Measurements from ENCODE around the gene SLC25A34.
"Not testable (repeated sequence)": the region's sequence is repeated elsewhere in the genome, so short reads cannot be mapped to it uniquely, and the experiment has no call there.

SLC25A34 gene

DNA sequence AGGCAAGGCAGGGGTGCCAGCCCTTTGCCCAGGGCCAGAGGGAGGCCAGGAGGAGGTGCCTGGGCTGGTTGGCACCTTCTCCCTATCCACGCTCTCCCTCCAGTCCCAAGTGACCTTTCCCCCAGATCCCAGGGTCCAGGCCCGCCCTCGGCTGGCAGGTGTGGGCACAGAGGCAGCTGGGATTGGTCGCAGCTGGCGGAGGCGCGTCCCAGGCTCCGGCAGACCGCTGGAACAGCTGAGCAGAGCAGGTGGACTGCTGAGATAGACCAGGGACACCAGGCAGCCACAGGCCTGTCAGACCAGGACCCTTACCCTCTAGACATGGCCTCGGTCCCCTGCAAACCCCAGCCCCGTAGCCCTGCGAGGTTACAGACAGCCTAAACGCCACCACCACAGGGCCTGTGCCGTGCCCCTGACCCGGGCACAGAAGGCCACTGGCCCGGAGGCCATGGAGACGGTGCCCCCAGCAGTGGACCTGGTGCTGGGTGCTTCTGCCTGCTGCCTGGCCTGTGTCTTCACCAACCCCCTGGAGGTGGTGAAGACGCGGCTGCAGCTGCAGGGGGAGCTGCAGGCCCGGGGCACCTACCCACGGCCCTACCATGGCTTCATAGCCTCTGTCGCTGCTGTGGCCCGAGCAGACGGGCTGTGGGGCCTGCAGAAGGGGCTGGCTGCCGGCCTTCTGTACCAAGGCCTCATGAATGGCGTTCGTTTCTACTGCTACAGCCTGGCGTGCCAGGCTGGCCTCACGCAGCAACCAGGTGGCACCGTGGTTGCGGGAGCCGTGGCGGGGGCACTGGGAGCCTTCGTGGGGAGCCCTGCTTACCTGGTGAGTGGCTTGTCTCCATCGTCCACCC lies at the start of gene SLC25A34:
SLC25A34 (plus strand) TSS at position 221 of the 854 bp plus-strand sequence; CDS start at position 449, 228 bp downstream.
- in situ Hi-C loops (cut with MboI; ENCODE audit: low sequenced_read_pairs) = no loop called here

DNA sequence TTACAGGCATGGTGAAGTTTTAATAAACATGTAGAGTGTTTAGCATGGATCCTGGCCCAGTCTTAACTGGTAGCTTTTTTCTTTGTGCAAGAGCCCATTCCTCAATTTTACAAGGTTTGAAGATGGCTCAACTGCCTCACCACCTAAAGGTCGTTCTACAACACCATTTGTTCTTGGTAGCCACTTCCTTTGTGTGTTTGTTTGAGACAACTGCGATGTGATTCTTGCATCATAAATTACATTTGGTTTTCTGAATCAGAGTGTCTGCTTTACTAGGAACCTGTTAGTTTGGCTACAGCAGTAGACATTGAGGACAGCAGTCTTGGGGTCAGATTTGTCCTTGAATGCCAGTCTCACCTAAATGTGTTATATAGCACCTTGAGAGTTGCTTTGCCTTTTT lies 48.6 kb upstream of the SLC25A34 start:
- in situ Hi-C loops (cut with MboI; ENCODE audit: low sequenced_read_pairs) = no loop called here

DNA sequence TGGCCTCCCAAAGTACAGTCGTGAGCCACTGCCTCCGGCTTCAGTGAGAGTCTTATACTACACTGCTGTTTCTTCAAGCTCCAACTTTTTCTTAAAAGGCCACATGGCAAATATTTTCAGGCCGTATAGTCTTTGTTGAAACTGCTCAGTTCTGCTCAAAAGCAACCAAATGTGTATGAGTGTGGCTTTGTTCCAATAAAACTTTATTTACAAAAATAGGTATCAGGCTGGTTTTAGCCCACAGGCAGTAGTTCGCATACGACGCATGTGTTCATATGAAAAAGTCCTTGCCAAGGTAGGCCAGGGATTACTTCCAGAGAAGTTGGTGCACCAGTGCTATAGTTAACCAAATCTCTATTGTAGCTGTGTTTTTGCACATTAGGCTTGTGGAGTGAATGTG lies 45.7 kb upstream of the SLC25A34 start:
- in situ Hi-C loops (cut with MboI; ENCODE audit: low sequenced_read_pairs) = no loop called here

GRCh38 chr1:15691434-15692032 lies 44.5 kb upstream of the SLC25A34 start:
- in situ Hi-C loops (cut with MboI; ENCODE audit: low sequenced_read_pairs) = no loop called here

DNA sequence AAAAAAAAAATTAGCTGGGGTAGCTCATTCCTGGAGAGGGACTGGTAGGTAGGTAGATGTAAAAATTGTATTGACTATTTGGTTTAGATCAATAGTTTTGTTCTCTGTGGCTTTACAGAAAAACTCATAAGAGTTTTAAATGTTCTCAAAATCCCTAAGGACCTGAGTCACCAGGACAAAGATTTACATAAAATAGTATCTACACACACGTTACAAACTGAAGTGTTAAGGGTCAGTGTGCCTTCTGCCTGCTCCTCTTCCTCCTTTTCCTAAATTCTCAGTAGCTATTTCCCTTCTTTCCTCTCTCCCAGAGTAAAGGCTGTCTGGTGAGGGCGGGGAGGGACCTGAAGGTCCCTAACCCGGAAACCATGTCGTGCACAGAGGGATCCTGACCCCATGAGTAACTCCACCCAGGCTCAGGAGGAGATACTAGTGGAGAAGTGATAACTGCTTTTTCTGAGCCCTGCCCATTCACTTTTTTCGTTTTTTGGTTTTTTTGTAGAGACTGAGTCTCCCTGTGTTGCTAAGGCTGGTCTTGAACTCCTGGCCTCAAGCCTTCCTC lies 43.9 kb upstream of the SLC25A34 start:
- in situ Hi-C loops (cut with MboI; ENCODE audit: low sequenced_read_pairs) = no loop called here

DNA sequence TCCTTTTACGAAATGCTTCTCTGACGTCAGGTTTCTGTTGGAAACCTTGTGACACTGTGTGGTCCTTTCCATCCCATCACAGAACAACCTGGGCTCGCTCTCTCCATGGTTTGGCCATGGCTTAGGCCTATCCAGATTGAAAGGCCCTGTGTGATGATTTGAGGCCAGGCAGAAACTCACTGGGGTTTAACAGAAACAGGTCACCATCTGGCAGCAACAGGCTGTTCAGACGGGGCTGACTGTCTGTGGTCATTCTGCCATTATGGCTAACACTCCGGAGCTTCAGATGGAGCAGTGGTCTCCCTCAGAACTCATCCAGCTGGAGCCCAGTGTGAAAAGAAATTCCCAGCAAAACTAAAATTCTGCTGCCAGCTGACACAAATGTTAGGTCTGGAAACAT lies 42.7 kb upstream of the SLC25A34 start:
- in situ Hi-C loops (cut with MboI; ENCODE audit: low sequenced_read_pairs) = no loop called here

DNA sequence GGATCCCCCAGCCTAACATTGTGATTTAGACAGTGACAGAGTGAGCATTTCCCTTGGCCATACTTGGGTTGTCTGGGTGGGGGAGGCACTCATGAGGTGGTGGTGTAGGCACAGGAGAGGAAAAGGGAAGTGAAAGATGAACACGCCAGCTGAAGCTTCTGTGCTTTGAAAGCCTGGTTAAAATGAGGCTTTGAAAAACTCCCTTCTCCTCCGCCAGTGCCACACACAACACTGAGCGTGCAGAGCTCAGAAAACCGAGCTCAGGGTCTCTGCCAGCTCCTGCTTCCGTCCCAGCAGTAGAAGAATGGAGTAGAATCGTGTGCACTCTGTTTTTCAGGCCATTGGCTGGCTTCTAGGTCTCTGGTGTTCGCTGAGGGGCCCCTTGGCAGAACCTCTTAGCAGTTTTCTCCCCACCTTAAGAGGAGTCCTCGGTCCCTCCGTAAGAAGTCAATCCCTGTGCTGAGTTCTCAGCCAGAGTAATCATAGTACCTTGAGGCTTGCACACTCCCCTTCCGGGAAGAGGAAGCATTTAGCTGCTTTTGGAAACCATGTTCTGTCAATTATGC lies 39.0 kb upstream of the SLC25A34 start:
- in situ Hi-C loops (cut with MboI; ENCODE audit: low sequenced_read_pairs) = no loop called here

DNA sequence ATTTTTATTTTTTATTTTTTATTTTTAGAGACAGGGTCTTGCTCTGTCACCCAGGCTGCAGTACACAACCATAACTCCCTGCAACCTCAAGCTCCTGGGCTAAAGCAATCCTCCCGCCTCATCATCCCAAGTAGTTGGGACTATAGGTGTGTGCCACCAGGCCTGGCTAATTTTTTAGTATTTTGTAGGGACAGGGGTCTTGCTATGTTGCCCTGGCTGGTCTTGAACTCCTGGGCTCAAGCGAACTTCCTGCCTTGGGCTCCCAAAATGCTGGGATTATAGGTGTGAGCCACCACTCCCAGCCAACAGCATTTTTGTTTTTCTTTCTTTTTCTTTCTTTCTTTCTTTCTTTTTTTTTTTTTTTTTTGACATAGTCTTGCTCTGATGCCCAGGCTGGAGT lies 37.9 kb upstream of the SLC25A34 start:
- in situ Hi-C loops (cut with MboI; ENCODE audit: low sequenced_read_pairs) = no loop called here

DNA sequence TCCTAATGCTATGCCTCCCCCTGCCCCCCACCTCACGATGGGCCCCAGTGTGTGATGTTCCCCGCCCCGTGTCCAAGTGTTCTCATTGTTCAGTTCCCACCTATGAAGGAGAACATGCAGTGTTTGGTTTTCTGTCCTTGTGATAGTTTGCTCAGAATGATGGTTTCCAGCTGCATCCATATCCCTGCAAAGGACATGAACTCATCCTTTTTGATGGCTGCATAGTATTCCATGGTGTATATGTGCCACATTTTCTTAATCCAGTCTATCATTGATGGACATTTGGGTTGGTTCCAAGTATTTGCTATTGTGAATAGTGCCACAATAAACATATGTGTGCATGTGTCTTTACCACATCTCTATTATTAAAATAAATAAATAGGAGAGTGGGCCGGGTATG lies 36.7 kb upstream of the SLC25A34 start:
- in situ Hi-C loops (cut with MboI; ENCODE audit: low sequenced_read_pairs) = not testable (repeated sequence)

DNA sequence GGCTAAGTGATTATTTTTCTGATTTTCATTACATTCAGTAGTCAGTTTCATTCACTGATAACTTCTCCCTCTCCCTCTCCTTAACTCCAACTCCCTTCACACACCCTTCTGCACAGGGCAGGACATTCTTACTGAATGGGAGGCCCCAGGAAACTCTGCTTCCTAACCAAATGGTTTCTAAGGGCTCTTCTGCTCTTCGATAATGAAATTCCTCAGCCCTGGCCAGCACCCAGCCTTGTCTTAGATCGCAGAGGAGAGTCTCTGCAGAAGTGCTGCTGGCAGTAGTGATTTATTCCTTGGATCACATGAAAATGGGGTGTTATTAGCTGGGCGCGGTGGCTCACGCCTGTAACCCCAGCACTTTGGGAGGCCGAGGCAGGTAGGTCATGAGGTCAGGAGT lies 35.5 kb upstream of the SLC25A34 start:
- in situ Hi-C loops (cut with MboI; ENCODE audit: low sequenced_read_pairs) = no loop called here

GRCh38 chr1:15701784-15702183 lies 34.3 kb upstream of the SLC25A34 start:
- in situ Hi-C loops (cut with MboI; ENCODE audit: low sequenced_read_pairs) = no loop called here

GRCh38 chr1:15702722-15703550 lies 33.1 kb upstream of the SLC25A34 start:
- in situ Hi-C loops (cut with MboI; ENCODE audit: low sequenced_read_pairs) = no loop called here

GRCh38 chr1:15703562-15703961 lies 32.5 kb upstream of the SLC25A34 start:
- in situ Hi-C loops (cut with MboI; ENCODE audit: low sequenced_read_pairs) = no loop called here

DNA sequence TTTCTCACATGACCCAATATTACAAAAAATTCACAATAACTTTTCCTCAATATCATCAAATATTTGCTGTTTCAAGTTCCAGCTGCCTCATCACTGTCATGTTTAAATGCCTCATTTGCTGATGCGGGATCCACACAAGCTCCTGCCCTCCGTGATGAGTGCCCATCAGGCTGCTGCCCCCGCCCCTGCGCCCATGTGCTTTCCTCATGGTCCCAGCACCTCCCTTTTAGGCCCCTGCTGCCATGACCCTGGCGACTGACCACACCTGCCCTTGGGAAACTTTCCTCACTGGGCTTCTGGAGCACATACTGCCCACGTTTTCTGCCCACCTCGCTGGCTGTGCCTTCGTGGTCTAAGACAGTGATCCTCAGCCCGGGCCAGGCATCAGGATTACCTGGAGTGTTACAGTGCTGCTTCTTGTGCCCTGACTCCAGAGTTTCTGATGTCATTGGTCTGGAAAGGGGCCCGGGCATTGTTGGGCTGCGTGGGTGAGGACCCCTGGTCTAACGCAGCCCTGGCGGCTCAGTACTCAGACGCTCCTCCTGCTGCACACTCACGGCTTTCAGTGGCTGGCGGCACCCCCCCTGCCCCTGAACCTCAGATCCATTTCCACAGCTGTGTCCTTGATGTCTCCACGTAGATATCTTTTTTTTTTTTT lies 31.4 kb upstream of the SLC25A34 start:
- in situ Hi-C loops (cut with MboI; ENCODE audit: low sequenced_read_pairs) = no loop called here

DNA sequence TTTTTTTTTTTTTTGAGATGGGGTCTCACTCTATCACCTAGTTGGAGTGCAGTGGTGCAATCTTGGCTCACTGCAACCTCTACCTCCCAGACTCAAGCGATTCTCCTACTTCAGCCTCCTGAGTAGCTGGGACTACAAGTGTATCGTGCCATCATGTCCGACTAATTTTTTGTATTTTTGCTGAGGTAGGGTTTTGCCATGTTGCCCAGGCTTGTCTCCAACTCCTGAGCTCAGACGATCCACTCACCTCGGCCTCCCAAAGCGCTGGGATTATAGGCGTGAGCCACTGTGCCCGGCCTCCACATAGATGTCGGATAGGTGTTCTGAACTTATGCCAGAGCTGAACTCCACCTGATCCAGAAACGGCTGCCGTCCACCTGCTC lies 30.9 kb upstream of the SLC25A34 start:
- in situ Hi-C loops (cut with MboI; ENCODE audit: low sequenced_read_pairs) = no loop called here

DNA sequence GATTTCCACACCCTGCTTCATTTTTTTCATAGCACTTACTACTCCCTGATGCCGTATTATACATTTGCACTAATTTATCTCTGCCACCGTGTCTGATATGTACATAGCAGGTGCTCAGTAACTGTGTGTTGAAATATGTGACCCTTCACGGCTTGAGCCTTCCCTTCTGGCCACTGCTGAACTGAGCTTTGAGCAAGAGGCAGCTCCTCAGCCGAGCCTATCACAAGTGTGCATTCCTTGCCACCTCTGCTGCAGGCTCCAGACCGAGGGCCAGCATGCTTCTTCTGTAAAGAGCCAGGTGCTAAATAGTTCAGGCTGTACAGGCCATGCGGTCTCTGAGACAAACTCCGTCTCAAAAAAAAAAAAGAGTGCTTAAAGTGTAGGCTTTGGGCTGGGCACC lies 29.3 kb upstream of the SLC25A34 start:
- in situ Hi-C loops (cut with MboI; ENCODE audit: low sequenced_read_pairs) = no loop called here

DNA sequence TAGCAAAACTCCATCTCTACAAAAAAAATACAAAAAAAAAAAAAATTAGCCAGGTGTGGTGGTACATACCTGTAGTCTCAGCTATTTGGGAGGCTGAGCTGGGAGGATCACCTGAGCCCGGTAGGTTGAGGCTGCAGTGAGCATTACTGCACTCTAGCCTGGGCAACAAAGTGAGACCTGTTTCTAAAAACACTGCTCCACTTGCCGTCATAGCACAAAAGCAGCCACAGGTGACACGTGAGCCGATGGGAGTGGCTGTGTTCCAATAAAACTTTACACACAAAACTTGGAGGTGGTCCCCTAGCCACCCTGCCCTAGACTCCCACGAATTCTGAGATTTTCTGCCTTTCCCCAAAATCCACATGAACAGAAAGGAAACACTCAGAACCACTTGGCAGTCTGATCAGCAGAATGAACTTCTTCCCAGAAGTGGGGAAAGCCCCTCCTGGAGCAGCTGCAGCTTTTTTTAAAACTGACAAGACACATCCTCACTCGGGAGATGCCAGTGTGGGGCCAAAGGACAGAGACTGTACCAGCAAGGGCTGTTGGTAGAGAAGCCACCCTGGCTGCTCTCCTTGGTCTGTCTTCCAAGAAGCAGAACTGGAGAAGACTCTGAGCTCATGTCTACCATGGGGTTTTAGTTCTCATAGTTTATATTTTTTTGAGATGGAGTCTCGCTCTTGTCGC lies 28.7 kb upstream of the SLC25A34 start:
- in situ Hi-C loops (cut with MboI; ENCODE audit: low sequenced_read_pairs) = no loop called here

- in situ Hi-C loops (cut with MboI; ENCODE audit: low sequenced_read_pairs) = no loop called here
Measured at GRCh38 chr1:15708486-15709137, 27.4 kb upstream of the SLC25A34 start.

- in situ Hi-C loops (cut with MboI; ENCODE audit: low sequenced_read_pairs) = no loop called here
Measured at GRCh38 chr1:15709226-15709625, 26.8 kb upstream of the SLC25A34 start.
